Activated CD4-positive, alpha-beta T cell treated with anti-CD3 and anti-CD28 coated beads, Interleukin-2, amount 50 U/mL, for 4 hours (primary cell): Measurements from ENCODE around the gene MAP3K7CL.
"Not testable (repeated sequence)": the region's sequence is repeated elsewhere in the genome, so short reads cannot be mapped to it uniquely, and the experiment has no call there.

ENCODE experiments used
- DNase-seq, 2 experiments: peaks; one replicate each; pipeline ENCODE4 v3.0.0-alpha.2; 2020

Gene MAP3K7CL

DNA sequence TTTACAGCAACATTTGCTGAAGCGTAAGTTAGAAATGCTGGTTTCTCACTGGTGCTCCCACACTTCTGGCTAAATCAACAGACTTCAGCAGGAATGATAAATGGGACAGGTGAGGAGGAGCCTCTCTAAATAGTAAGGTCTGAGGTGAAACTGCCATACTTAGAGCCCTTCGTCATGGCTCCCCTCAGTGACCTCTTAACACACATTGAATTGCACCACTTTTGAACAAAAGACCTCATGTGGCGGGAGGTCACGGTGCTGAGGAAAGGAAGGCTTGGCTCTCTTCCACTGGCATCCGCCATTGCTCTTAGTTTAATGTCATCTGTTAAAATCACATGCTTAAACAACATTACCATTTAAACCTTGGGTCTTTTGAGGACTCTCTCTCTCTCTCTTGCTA is 3.4 kb downstream of the MAP3K7CL start:
- DNase-seq: no peak

DNA sequence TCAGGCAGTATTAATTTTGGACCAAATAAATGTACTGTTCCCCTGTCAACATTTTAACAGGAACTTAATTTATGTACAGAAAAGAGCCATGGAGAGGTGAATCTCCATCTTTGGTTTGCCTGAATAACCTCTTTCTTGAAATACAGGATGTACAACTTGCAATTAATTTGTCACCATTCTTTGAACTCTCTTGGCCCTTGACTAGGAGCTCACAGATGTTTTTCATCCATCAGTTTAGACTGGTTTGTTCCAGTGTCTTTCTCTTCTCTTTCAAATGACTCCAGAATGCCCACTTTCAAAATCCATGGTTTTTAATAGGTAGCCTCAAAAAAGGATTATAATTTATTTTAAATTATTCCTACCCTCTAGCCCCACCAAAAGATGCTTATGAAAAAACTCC is 5.0 kb downstream of the MAP3K7CL start:
- DNase-seq: no peak

DNA sequence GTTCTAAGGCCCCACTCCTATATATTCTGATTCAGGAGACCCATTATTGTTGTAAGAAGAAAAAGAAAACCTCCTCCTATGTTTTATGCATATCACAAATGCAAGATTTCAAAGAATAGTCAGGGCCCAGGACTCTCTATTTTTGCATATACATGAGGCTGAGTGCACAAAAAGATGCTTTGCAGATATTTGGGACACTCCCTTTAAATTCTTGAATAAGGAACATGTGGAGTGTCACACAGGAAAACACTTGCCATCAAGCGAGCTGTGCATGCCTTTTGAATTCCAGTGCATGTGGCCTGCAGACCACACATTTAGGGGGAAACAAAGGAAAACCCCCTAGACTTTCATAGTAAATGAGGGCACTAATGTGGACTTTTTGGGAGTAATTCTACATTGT is 5.6 kb downstream of the MAP3K7CL start:
- DNase-seq: no peak

DNA sequence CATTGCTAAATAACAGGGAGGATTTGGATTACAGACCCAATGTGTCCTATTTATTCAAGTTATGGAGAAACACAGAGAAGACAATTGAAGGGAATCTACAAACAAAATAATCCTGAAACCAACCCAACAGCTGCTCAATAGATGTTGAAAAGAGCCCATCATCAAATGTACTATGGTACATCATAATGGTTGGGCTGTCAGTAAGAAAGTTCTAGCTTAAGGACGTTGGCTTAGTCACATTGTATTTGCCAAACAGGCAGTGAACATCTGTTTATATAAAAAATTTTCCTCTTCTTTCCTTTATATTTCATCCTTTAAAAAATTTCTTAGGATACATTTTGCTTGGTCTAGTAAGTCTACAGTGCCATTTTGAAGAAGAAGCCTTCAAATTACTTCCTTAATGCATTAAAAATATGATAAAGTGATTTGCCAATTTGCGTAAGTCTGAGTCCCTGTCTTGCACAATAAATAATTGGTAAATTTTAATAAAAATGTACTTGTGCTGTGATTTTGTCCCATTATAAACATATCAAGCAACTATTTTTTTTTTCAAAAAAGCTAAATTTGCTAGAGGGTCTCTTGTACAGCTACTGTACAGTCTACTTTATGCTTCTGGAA is 14.4 kb downstream of the MAP3K7CL start:
- DNase-seq: no peak

DNA sequence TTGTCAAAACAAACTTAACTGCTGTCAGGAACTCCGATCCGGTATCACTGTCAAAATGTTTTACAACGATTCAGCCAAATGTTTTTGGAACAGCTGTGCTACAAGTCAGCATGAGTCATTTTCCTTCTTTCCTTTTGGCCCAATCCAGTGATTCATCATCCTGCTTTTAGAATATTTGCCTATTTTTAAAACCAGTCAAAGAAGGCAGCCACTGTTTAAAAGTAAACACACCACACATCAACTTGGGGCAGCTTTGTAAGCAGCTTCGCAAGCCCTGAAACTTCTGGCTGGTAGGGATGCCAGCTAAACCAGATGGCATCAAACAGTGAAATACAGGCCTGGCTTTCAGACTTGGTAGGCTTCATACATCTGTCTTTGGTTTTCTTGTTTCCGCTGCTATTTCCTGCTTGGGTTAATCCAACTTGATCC is 14.9 kb downstream of the MAP3K7CL start:
- DNase-seq: no peak

DNA sequence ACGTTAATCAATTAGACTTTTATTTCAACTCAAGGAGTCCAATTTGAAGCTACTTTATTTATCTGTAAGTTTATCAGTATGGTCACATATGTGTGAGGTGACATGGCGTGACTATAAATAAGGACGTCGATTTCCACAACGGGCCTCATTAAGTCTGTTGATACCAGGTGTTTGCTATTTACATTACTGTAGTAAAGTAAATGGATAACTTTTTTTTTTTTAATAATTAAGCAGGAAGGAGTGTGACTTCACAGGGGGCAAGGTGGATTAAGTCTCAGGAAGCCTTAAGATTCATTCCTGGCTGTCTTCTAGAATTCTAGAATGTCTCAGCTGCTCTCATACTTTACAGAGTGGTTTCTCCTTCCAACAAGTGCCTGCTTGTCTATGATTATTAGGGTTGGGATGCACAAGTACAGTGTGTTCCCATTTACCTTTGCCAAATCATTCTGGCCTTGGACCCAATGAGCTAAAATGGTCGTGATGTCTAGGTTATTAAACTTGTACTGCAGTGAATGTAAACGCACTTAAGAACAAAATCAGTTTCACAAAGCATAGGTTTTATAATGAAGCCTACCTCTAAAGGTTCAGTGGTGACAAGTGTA is 15.5 kb downstream of the MAP3K7CL start:
- DNase-seq: no peak

DNA sequence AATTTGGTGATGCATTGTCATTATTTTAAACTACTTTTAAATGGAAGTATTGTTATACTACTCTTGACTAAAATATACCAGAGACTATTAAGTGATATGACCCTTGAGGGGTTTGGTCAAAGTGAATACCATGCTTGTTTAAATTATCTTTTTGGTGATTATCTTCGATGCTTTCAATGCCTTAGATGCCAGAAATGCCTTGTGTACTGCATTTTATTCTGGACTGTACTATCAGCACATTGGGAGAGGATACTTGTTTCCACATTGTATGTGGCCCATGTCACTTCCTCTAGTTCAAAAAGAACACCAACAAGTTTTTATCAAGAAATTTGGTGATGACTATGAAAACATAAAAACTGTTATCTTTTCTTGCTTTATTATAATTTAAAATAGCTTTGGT is 16.3 kb downstream of the MAP3K7CL start:
- no peak for DNase-seq

DNA sequence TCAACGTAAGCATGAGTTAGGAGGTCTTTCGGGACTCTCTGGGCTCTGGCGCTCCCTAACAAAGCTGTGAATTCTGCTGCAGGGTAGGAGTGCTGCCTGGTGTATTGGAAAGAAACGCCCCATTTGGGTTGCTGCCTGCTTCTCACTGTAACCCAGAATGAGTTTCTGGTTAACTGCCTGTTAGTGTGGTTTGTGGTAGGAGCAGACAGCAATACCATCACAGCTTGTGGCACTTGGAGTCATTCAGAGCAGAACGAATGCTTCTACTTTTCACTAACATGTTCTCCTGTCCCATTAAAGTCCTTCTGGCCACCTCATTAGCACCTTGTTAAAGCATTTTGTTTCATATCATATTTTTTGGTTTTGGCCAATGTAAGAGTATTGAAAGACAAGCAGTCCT is 18.1 kb downstream of the MAP3K7CL start:
- DNase-seq: no peak

DNA sequence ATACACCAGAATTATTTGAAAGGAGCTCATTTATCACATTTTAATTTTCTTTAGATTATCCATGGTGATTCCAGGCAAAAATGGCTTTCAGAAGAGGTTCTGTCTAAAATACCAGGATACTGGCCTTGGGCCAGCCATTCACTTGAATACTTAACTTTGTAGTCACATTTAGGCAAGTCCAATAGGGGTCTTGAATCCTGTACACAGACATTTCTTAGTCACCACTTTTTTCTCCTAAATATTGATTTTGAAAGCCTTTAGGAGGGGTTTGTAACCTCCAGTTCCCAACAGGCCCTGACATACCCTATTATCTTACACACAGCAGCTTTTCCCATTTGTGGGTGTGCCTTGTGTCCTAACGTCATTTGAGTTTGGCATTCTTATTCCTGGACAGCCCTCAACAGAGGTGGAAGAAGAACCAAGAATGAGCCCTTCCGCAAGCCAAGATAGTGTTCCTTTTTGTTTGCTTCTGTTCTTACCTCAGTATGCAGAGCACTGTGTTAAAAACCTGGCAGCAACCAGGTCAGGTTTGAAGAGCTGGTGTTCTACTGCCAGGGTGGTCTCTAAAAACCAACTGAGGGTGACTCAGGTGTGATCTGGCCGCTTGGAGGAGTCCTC is 19.5 kb downstream of the MAP3K7CL start:
- DNase-seq: no peak

DNA sequence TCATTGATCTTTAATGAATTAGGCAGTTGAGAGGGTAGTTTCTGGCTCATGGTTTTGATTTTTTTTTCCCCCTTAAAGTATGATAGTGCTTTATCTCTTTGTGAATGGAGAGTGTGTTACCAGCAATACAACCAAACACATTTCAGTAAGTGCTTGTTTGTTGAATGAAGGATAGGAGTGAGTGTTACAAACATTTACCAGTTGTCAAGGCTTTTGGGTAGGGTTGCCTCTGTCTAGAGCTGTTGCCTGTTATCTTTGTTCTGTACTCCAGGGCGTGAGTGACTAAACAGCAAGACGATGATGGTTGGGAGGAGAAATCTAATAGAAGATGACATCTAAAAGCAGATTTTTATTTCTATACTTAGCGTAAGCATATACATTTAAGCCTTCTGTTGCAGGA is 21.5 kb downstream of the MAP3K7CL start:
- DNase-seq: no peak

DNA sequence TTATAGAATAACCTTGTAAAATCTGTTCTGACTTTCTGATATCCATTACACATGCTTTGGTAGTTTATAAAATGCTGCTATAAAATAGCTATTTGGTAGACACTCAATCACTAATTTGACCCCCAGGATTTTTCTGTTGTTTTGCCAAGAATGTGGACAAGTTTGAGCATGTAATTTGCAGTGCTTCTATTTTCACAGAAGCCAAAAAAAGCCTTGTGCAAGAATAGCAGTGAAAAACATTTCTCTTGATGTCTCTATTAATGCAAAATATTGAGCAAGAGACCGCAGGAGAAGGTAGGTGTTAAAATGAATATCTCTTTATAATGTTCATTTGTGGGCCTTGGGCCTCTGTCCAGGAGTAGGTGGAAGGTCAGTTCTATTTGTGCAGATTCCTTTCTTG is 22.5 kb downstream of the MAP3K7CL start:
- no peak for DNase-seq

DNA sequence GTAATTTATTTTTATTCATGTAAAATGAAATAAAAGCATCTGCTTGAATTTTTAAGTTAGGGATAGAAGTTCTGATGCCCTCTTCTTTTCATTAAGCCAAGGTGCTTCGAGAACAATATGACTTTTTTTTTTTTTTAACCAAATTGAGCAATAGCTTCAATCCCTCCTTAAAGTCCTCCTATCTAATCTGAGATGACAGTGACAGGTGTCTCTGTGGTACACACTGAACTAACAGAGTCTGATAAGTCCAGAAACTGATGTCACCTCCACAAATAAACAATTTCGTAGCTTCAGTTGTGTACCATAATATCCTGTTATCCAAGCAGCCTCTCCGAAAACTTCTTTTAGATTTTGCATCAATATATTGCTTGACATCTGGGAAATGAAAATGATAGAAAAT is 23.8 kb downstream of the MAP3K7CL start:
- no peak for DNase-seq

DNA sequence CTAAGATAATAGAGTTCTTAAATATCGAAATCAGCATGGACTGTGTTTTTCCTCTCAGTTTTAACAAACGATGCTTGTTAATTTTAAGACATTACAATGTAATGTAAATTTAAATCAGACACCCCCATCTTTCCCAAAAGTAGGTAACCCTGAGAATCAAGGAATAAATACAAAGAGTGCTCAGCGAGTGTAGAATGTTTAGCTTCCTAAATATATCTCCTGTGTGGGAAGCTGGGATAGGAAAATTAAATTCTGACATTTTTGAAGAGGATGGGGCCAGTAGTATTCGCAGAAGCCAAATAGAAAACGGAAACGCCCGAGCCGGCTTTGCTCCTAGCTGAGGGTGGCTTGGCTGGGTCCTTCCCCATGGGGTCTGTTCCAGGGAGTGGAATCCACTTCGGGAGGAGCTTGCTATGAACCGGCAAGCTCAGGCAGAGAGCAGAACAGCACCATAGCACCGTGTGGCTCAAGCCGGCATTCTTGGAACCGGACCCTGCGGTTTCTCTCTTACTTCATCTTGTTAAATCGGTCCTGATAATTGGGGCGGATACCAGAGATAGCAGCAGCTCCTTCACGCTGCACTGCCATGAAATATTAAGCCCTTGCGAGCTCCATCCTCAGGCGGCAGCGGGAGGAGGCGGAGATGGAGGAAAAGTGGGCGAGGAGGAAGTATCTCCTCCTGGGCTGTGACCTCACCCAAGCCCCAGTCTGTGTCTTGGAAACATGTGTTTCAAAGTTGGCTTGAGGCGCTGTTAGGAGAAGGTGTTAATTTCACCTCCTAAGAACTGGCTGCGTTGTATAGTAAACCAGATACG is 24.9 kb downstream of the MAP3K7CL start:
- DNase-seq: no peak

DNA sequence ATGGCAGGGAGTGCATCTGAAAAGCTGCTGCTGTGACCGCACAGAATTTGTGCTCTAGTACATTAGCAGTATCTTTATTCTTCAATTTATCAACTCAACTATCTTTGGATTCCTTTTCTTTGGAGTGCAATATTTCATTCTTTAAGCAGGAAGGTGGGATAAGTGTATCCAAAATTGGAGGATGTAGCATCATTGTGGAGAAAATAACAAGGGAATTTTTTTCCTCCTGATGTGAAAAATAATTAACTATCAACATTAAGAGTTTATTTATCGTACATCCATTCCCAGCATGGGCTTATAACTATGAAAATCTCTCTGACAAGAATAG is 25.5 kb downstream of the MAP3K7CL start:
- no peak for DNase-seq

DNA sequence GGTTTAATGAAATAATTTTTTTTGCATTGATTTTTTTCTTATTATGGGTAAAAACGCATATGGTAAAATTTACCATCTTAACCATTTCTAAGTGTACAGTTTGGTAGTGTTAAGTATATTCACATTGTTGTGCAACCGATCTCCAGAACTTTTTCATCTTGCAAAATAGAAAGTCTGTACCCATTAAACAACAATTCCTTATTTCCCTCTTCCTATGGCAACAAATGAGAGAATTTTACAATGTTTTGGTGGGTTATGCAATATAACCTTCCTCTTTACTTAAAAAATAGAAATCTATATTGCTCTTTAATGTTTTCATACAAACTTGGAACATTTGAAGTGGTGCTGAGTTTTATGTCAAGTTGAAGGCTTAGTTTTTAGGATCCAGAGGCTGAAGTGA is 26.6 kb downstream of the MAP3K7CL start:
- no peak for DNase-seq

DNA sequence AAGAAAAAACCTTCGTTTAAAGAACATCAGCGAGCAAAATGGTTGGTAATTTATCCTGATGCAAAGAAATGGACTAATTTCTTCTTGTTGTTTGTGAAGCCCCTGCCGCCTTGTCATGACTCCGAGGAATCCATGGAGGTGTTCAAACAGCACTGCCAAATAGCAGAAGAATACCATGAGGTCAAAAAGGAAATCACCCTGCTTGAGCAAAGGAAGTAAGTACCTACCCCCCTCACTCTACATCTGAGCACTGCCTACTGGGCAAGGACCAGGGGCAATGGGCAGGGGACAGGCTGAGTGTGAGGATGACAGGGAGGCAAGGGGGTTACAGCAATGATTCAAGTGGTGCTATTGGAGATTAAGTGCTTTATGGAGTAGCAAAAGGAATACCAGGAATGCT is 29.4 kb downstream of the MAP3K7CL start:
- DNase-seq: no peak

DNA sequence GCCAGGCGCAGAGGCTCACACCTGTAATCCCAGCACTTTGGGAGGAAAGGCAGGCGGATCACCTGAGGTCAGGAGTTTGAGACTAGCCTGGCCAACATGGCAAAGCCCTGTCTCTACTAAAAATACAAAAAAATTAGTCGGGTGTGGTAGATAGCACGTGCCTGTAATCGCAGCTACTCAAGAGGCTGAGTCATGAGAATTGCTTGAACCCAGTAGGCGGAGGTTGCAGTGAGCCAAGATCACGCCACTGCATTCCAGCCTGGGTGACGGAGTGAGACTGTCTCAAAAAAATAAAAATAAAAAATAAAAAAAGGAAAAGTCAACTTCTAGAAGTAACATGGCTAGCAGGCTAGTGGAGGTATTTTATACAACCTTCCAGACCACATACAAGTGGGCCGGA is 32.4 kb downstream of the MAP3K7CL start:
- DNase-seq: not testable (repeated sequence)

DNA sequence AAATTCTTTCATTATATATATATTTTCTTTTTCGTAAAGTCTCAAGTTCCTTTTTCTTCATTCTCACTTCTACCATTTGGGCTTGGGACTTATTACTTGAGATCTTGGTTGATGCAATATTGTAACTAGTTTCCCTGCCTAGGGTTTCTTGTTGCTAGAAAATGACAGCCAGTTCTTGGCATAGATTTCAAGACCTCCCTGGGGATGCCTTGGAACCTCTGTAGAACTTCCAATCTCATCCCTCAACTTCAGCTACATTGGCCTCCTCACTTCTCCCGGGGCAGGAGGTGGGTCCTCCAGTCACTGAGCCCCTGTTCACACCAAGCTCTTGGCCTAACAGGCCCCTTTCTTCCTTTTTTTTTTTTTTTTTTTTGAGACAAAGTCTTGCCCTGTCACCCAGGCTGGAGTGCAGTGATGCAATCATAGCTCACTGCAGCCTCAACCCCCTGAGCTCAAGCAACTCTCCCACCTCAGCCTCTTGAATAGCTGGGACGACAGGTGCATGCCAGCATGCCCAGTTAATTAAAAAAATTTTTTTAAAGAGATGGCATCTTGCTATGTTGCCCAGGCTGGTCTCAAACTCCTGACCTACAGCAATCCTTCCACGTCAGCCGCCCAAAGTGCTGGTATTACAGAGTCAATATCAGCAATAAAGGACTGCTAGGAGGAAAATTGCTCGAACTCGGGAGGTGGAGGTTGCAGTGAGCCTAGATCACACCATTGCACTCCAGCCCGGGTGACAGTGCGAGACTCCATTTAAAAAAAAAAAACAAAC is 33.1 kb downstream of the MAP3K7CL start:
- DNase-seq: no peak

DNA sequence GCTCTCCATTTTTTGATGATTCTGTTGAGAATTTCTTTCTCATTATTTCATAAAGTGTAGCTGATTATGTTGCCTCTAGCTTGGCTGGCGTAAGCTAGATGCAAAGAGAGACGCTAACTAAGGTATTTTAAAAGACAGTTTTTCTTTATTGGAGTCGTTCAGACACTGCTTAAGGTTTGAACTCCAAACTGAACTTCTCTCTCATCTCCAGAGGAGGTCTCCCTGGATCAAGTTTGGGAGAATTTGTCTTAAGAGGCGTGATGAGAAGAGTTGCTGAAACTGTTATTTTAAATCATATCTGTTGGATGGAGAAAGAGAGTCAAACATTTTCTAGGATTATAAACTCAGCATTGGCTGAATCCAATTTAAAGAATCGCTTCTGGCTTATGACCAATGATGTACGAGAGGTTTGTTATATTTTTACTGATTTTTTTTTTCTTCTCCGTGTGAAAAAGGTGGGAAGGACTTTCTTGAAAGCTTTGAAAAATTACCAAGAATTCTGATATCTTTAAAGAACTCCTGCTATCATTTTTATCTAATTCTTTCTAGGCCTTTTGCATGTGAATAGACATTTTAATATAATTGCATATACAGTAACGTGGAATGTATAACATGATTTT is 34.0 kb downstream of the MAP3K7CL start:
- DNase-seq: no peak

DNA sequence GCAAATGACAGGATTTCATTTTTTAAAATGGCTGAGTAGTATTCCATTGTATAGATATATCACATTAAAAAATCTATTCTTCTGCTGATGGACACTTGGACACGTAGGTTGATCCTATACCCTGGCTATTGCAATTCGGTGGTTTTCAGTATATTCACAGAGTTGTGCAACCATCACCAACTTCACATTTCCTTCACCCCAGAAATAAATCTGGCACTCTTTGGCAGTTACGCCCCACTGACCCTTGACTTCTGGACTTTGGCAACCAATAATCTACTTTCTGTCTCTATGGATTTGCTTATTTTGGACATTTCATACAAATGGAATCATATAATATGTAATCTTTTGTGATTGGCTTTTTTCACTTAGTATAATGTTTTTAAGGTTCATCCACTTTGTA is 35.9 kb downstream of the MAP3K7CL start:
- DNase-seq: no peak

DNA sequence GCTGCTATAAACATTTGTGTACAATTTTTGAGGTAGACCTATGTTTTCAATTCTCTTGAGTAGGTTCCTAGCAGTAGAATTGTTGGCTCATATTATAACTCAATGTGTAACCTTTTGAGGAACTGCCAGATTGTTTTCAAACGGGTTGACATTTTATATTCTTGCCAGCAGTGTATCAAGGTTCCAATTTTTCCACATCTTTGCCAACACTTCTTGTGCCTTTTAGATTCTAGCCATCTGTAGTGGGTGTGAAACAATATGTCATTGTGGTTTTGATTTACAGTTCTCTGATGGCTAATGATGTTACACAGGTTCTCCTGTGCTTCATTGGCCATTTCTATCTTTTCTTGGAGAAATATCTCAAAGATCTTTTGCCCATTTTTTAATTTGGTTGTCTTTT is 36.4 kb downstream of the MAP3K7CL start:
- DNase-seq: no peak

DNA sequence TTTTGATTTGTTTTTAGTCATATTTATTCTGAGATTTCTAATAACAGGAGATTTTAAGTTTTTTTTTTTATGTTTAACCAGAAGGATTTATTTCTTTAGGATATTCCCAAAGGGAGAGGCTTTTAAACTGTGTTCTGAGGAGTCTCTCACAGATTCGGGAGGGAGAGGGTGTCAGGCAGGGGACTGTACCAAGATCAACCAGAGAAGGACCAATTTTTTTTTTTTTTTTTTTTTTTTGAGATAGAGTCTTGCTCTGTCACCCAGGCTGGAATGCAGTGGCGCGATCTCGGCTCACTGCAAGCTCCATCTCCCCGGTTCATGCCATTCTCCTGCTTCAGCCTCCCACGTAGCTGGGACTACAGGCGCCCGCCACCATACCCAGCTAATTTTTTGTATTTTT is 37.0 kb downstream of the MAP3K7CL start:
- not testable (repeated sequence) for DNase-seq

DNA sequence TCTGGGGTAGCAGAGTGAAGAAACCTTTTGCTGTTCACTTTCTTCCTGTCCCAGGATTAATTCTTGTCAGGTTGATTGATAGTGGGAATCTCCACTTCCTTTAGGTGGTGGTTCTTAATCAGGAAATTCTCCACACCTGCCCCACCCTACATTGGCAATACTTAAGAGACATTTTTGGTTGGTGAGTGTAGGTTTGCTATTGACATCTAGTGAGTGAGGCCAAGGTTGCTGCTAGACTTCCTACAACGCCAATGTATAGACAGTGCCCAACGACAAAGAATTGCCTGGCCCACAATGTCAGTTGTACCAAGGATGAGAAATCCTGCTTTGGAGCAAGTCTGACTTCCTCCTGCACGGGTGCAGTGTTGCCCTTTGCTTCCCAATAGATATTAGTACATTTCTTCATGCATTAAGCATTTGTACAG is 38.5 kb downstream of the MAP3K7CL start:
- no peak for DNase-seq
